GM12878 (cell line): ENCODE data around the gene LOX. TPM values are rescaled to one million over a fixed set of nuclear protein-coding genes. Genes with fewer than 3 reads are reported as not detected.

ENCODE experiments used
- ATAC-seq: fragments of 200-7000 bp; cut with Tn5 transposase; 3 replicates; pipeline ENCODE4 v1.9.1; 2020; ENCODE audit warnings: mild to moderate bottlenecking, moderate library complexity
- BruUV-seq: library from RNA; stranded (reverse); fragments of 400-500 nt; replicated peaks from 2 replicates; lab custom pipeline; 2021; lab: Mats Ljungman, UMichigan
- CTCF ChIA-PET: fragments of 300-600 bp; sonication (Branson Sonifier 250); formaldehyde crosslinking; extraction: SDS; loops from one replicate; lab custom pipeline; 2021; ENCODE audit warnings: inconsistent platforms; lab: Yijun Ruan, JAX
- POLR2A ChIA-PET: fragments of 350-600 bp; formaldehyde crosslinking; extraction: SDS; loops from one replicate; lab custom pipeline; 2021; ENCODE audit warnings: inconsistent platforms; lab: Charles Lee
- RAD21 ChIA-PET: fragments of 300-600 bp; sonication (Branson Sonifier 250); formaldehyde crosslinking; loops from one replicate; lab custom pipeline; 2023; ENCODE audit warnings: antibody characterized with exemption; ENCODE audit not compliant: unreplicated experiment; lab: Charles Lee
- SMC1A ChIA-PET: fragments of 300-600 bp; sonication (Branson Sonifier 250); formaldehyde crosslinking; loops from one replicate; lab custom pipeline; 2023; ENCODE audit not compliant: unreplicated experiment, uncharacterized antibody; lab: Charles Lee
- DNase-seq: peaks from one replicate; pipeline ENCODE4 v3.0.0-alpha.2; 2011; ENCODE audit warnings: low read depth, low spot score
- FAIRE-seq: peaks from 3 replicates; lab custom pipeline; 2011; peaks lifted over from hg19 to GRCh38; lab: Jason Lieb, UNC
- H2AFZ ChIP-seq: 2 replicates; pipeline ENCODE4 v1.6.0; 2011; ENCODE audit warnings: low read depth, low read length, control low read depth; ENCODE audit not compliant: control insufficient read depth
- H3K27ac ChIP-seq: 2 replicates; pipeline ENCODE4 v1.5.1; 2011; ENCODE audit warnings: control low read depth; ENCODE audit not compliant: control insufficient read depth, insufficient read depth
- H3K27me3 ChIP-seq, 2 experiments: replicated peaks in 1 of 2; 2 replicates each; pipeline versions ENCODE4 v1.6.0 to v1.6.1; 2011; ENCODE audit warnings: low read length in 1 of 2; ENCODE audit not compliant: control insufficient read depth in 2 of 2, insufficient read depth in 2 of 2
- H3K36me3 ChIP-seq, 2 experiments: 2 replicates each; pipeline ENCODE4 v1.5.1; 2011; ENCODE audit warnings: low read length in 1 of 2; ENCODE audit not compliant: control insufficient read depth in 2 of 2, insufficient read depth in 2 of 2
- H3K4me1 ChIP-seq: 2 replicates; pipeline ENCODE4 v1.6.1; 2011; ENCODE audit warnings: mild to moderate bottlenecking, low read length, moderate library complexity, mixed read lengths; ENCODE audit not compliant: control insufficient read depth, insufficient read depth
- H3K4me2 ChIP-seq: 2 replicates; pipeline ENCODE4 v1.6.0; 2011; ENCODE audit warnings: control low read depth; ENCODE audit not compliant: control insufficient read depth, insufficient read depth
- H3K4me3 ChIP-seq: fragments of 200-600 bp; sonication (generic); 2 replicates; pipeline ENCODE4 v1.5.1; 2016
- H3K79me2 ChIP-seq: 2 replicates; pipeline ENCODE4 v1.6.0; 2011; ENCODE audit warnings: low read length; ENCODE audit not compliant: control insufficient read depth, insufficient read depth
- H3K9ac ChIP-seq: 2 replicates; pipeline ENCODE4 v1.8.0; 2011; ENCODE audit warnings: low read length, control low read depth, mixed read lengths; ENCODE audit not compliant: control insufficient read depth, insufficient read depth
- H3K9me3 ChIP-seq: replicated peaks from 3 replicates; pipeline ENCODE4 v1.5.1; 2011; ENCODE audit warnings: mild to moderate bottlenecking, low read length; ENCODE audit not compliant: control insufficient read depth, insufficient read depth
- H4K20me1 ChIP-seq: 2 replicates; pipeline ENCODE4 v1.6.0; 2011; ENCODE audit not compliant: control insufficient read depth, insufficient read depth
- ATF7 ChIP-seq: fragments of 450-650 bp; IDR thresholded peaks from 2 replicates; pipeline ENCODE4 v1.6.1; 2016; ENCODE audit warnings: low read depth, mild to moderate bottlenecking
- CEBPB ChIP-seq, 2 experiments: fragments of 150-350 bp in 1 of 2; IDR thresholded peaks; 2 replicates each; pipeline ENCODE4 v1.6.1; 2012 to 2014; ENCODE audit warnings: low read depth in 2 of 2, low read length in 2 of 2, borderline replicate concordance in 1 of 2, inconsistent platforms in 1 of 2
- E2F4 ChIP-seq: IDR thresholded peaks from 2 replicates; pipeline ENCODE4 v1.6.1; 2012; ENCODE audit warnings: low read depth, low read length, improper control_type of control experiment
- FOXK2 ChIP-seq: fragments of 450-650 bp; IDR thresholded peaks from 2 replicates; pipeline ENCODE4 v1.6.1; 2017; ENCODE audit warnings: mild to moderate bottlenecking, moderate library complexity
- GABPA ChIP-seq: IDR thresholded peaks from 2 replicates; pipeline ENCODE4 v1.6.1; 2014; ENCODE audit warnings: antibody characterized with exemption, low read depth, mild to moderate bottlenecking, inconsistent platforms
- JUNB ChIP-seq: IDR thresholded peaks from 2 replicates; pipeline ENCODE4 v1.6.1; 2016; ENCODE audit warnings: antibody characterized with exemption, mild to moderate bottlenecking
- LARP7 ChIP-seq: fragments of 450-650 bp; IDR thresholded peaks from 2 replicates; pipeline ENCODE4 v1.6.1; 2017; ENCODE audit warnings: mild to moderate bottlenecking
- MEF2B ChIP-seq: fragments of 450-650 bp; IDR thresholded peaks from 2 replicates; pipeline ENCODE4 v1.6.1; 2018; ENCODE audit warnings: mild to moderate bottlenecking, moderate library complexity; ENCODE audit not compliant: partially characterized antibody, poor library complexity, severe bottlenecking
- NFYA ChIP-seq: IDR thresholded peaks from 2 replicates; pipeline ENCODE4 v1.6.1; 2011; ENCODE audit warnings: low read depth, mild to moderate bottlenecking, low read length, improper control_type of control experiment, borderline replicate concordance
- POLR2A ChIP-seq: IDR thresholded peaks from 2 replicates; pipeline ENCODE4 v1.6.1; 2011; ENCODE audit warnings: low read depth, mild to moderate bottlenecking, low read length
- RELB ChIP-seq: fragments of 450-650 bp; IDR thresholded peaks from 2 replicates; pipeline ENCODE4 v1.6.1; 2017; ENCODE audit warnings: low read depth, mild to moderate bottlenecking, moderate library complexity
- SMARCA5 ChIP-seq: fragments of 450-650 bp; IDR thresholded peaks from 2 replicates; pipeline ENCODE4 v1.6.1; 2017; ENCODE audit warnings: mild to moderate bottlenecking
- SUPT20H ChIP-seq: IDR thresholded peaks from 2 replicates; pipeline ENCODE4 v1.6.1; 2011; ENCODE audit warnings: low read depth, mild to moderate bottlenecking, low read length, moderate library complexity, borderline replicate concordance; ENCODE audit not compliant: control insufficient read depth
- TAF1 ChIP-seq: IDR thresholded peaks from 2 replicates; pipeline ENCODE4 v1.6.1; 2011; ENCODE audit warnings: mild to moderate bottlenecking, low read depth, low read length, borderline replicate concordance
- TCF12 ChIP-seq: IDR thresholded peaks from 2 replicates; pipeline ENCODE4 v1.6.1; 2011; ENCODE audit warnings: low read depth, mild to moderate bottlenecking, low read length
- ZNF384 ChIP-seq: IDR thresholded peaks from 2 replicates; pipeline ENCODE4 v1.6.1; 2012; ENCODE audit warnings: low read depth, mild to moderate bottlenecking, low read length, improper control_type of control experiment, borderline replicate concordance
- WGBS: methylation state at CpG from one replicate; pipeline ENCODE4 v1.1.6; 2016; ENCODE audit warnings: low lambda C conversion rate; ENCODE audit not compliant: insufficient replicate concordance, insufficient coverage; ENCODE audit errors: missing lambda C conversion rate; 5-methylcytosine and 5-hydroxymethylcytosine counted together
- in situ Hi-C: fragments of 300-500 bp; cut with MboI; formaldehyde crosslinking; loops from 9 replicates; pipeline ENCODE4 v1.14.3; 2018; ENCODE audit warnings: mixed read lengths
- intact Hi-C: fragments of 100-400 bp; cut with micrococcal nuclease; formaldehyde crosslinking; loops from one replicate; pipeline ENCODE4 v1.14.2; 2022; ENCODE audit not compliant: unreplicated experiment
- polyA plus RNA-seq, 11 experiments: library from polyadenylated mRNA; depleted of rRNA in 4 of 11; unstranded in 6 of 11; stranded (reverse) in 5 of 11; fragments of >200 nt; fragmentation: Nextera tagmentation in 4 of 11; fragmentation: Illumina TruSeq in 1 of 11; extraction: Ambion mirVana in 4 of 11; extraction: Trizol in 1 of 11; gene quantifications; 1 replicate in 1 of 11; 2 replicates in 10 of 11; pipeline versions ENCODE4 v1.2.1 to v1.2.3, GENCODE V29; 2011 to 2016; ENCODE audit warnings: inconsistent platforms in 2 of 11, missing spikeins in 2 of 11, low read depth in 1 of 11
- total RNA-seq, 4 experiments: library from RNA; depleted of rRNA in 3 of 4; stranded (reverse); fragments of >200 nt in 3 of 4; fragmentation: Illumina TruSeq in 1 of 4; extraction: Trizol in 1 of 4; gene quantifications; 2 replicates each; pipeline versions ENCODE4 v1.2.1 to v1.2.3, GENCODE V29; 2013 to 2021
- TF ChIP-seq, protein P1 (sequence below): IDR thresholded peaks from 2 replicates; pipeline ENCODE4 v1.6.1; 2011; ENCODE audit warnings: low read depth, mild to moderate bottlenecking, low read length, moderate library complexity, borderline replicate concordance; ENCODE audit errors: extremely low read depth

The LOX gene
- total and polyA plus RNA-seq, 10 of the 15 experiments (the other 5 are each of a cell fraction or from before 2014, with no cell fraction given): 0.03 to 0.69 (median 0.07) TPM; not detected in 1

- ChIA-PET RAD21 (no interaction called here), POLR2A (no interaction called here), SMC1A (interaction anchor here (0.7 to 1.2 kb wide), 3 partner anchors 15 to 51 kb away, joined by 3 to 4 read pairs (median 3); no protein-coding TSS in a partner anchor), CTCF (no interaction called here)
- H4K20me1 ChIP-seq: no peaks in the 10 kb centered on the region
- DNase-seq (no peak), ATAC-seq (no peak), FAIRE-seq (no peak)
- H2AFZ ChIP-seq: no peak overlapping the region
- intact Hi-C loops: no loop called here
- no peak overlapping the region for H3K4me3 ChIP-seq
- no peaks in the 10 kb centered on the region; a peak in 1 of 4 replicates for H3K36me3 ChIP-seq
- H3K4me2 ChIP-seq: no peak overlapping the region
- 83% methylated on average over 6 of the region's 6 CpGs for WGBS
- no peak overlapping the region for H3K9ac ChIP-seq
- H3K27me3 ChIP-seq: no peaks in the 10 kb centered on the region
- BruUV-seq: no TSS peak
- no peaks in the 10 kb centered on the region for H3K9me3 ChIP-seq
- in situ Hi-C loops: no loop called here
- TF ChIP-seq RELB (no peak), GABPA (no peak), CEBPB (IDR thresholded peaks at IDR 0.05; ENCODE audit: borderline replicate concordance in 1 of 2, low read depth in 2 of 2, low read length in 2 of 2) (no peak), SMARCA5 (no peak), NFYA (no peak), POLR2A (no peak), E2F4 (no peak), SUPT20H (no peak), TCF12 (no peak), ATF7 (no peak), LARP7 (no peak), TAF1 (no peak), MEF2B (no peak), ZNF384 (no peak), FOXK2 (no peak), JUNB (no peak)
- TF ChIP-seq, protein P1, sequence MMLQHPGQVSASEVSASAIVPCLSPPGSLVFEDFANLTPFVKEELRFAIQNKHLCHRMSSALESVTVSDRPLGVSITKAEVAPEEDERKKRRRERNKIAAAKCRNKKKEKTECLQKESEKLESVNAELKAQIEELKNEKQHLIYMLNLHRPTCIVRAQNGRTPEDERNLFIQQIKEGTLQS: no peak
- H3K4me1 ChIP-seq: no peaks in the 10 kb centered on the region
- no peaks in the 10 kb centered on the region for H3K79me2 ChIP-seq
- H3K27ac ChIP-seq: no peak overlapping the region
These were observed 63.7 kb downstream of the LOX start for GRCh38 chr5:122014236-122014935.
